Measurements from ENCODE around the gene SYNPO2L. TPM values are rescaled to one million over a fixed set of nuclear protein-coding genes. Genes with fewer than 3 reads are reported as not detected.
"Not testable (repeated sequence)": the region's sequence is repeated elsewhere in the genome, so short reads cannot be mapped to it uniquely, and the experiment has no call there.

The SYNPO2L gene, protein sequence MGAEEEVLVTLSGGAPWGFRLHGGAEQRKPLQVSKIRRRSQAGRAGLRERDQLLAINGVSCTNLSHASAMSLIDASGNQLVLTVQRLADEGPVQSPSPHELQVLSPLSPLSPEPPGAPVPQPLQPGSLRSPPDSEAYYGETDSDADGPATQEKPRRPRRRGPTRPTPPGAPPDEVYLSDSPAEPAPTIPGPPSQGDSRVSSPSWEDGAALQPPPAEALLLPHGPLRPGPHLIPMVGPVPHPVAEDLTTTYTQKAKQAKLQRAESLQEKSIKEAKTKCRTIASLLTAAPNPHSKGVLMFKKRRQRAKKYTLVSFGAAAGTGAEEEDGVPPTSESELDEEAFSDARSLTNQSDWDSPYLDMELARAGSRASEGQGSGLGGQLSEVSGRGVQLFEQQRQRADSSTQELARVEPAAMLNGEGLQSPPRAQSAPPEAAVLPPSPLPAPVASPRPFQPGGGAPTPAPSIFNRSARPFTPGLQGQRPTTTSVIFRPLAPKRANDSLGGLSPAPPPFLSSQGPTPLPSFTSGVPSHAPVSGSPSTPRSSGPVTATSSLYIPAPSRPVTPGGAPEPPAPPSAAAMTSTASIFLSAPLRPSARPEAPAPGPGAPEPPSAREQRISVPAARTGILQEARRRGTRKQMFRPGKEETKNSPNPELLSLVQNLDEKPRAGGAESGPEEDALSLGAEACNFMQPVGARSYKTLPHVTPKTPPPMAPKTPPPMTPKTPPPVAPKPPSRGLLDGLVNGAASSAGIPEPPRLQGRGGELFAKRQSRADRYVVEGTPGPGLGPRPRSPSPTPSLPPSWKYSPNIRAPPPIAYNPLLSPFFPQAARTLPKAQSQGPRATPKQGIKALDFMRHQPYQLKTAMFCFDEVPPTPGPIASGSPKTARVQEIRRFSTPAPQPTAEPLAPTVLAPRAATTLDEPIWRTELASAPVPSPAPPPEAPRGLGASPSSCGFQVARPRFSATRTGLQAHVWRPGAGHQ
- total RNA-seq = under 1 TPM; 0.20 to 0.42 TPM
- 1 to 10 TPM in 3 of 6 donors, under 1 TPM in 3; 0.60 to 1.3 (median 0.92) TPM for polyA plus RNA-seq (ENCODE audit: insufficient read length in 6 of 6)
- long read RNA-seq, donor 1 = 0 reads
- long read RNA-seq, donor 2 = 0 reads
- long read RNA-seq, donor 3 = 0 reads
- long read RNA-seq, donor 4 = 0 reads
- long read RNA-seq, donor 5 = 0 reads
- long read RNA-seq, donor 6, full-length matches to known transcripts = 1 of 1 reads
- long read RNA-seq, donor 6, partial matches to known transcripts = 0 of 1 reads
- long read RNA-seq, donor 6, other reads (novel, unspliced or antisense) = 0 of 1 reads
- long read RNA-seq, donor 7 = 0 reads
- long read RNA-seq, donor 8 = 0 reads
- long read RNA-seq, donor 9 = 0 reads
- long read RNA-seq, donor 10 = 0 reads
- long read RNA-seq, donor 11 = 0 reads
- long read RNA-seq, donor 12 = 0 reads

GRCh38 chr10:73655990-73656298 is at the start of gene SYNPO2L:
SYNPO2L (minus strand) TSS chr10:73656029; CDS start chr10:73655922, 107 bp downstream.
- no peak for ATAC-seq
- no peaks in the 10 kb centered on the region for H3K9me3 ChIP-seq
- intact Hi-C loops (cut with DNase I) = no loop called here
- H3K36me3 ChIP-seq = no peaks in the 10 kb centered on the region
- TF ChIP-seq, protein P1, sequence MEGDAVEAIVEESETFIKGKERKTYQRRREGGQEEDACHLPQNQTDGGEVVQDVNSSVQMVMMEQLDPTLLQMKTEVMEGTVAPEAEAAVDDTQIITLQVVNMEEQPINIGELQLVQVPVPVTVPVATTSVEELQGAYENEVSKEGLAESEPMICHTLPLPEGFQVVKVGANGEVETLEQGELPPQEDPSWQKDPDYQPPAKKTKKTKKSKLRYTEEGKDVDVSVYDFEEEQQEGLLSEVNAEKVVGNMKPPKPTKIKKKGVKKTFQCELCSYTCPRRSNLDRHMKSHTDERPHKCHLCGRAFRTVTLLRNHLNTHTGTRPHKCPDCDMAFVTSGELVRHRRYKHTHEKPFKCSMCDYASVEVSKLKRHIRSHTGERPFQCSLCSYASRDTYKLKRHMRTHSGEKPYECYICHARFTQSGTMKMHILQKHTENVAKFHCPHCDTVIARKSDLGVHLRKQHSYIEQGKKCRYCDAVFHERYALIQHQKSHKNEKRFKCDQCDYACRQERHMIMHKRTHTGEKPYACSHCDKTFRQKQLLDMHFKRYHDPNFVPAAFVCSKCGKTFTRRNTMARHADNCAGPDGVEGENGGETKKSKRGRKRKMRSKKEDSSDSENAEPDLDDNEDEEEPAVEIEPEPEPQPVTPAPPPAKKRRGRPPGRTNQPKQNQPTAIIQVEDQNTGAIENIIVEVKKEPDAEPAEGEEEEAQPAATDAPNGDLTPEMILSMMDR (IDR thresholded peaks at IDR 0.05) = no peak
- no peaks in the 10 kb centered on the region for H3K4me1 ChIP-seq
- H3K27ac ChIP-seq = no peak within 1 kb of the TSS
- no peak for DNase-seq
- no peaks in the 10 kb centered on the region for H3K27me3 ChIP-seq
- H3K4me3 ChIP-seq = no peak within 1 kb of the TSS

DNA sequence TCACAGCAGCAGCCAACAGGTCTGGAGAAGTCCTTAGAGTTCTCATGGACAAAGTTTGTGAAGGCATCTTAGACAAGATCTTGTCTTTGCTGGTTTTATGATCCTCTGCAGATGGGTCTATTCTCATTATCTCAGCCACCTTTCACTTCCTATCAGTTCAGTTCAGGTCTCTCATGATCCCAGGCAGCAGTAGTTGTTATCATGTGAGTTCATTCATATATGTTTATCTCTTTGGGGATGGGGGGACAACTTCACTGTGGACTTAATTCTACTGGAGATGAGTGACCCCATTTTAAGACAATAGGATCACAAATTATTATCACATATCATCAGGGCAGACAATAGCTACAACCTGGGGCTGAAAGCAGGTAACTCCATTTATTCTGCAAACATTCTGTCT is 48.1 kb upstream of the SYNPO2L start:
- H3K36me3 ChIP-seq = peaks cover 0 to 22% of the 10 kb centered on the region in 2 donors
- H3K9me3 ChIP-seq; DNase-seq; H3K27me3 ChIP-seq; H3K4me1 ChIP-seq; H3K4me3 ChIP-seq; ATAC-seq; intact Hi-C loops (cut with DNase I); H3K27ac ChIP-seq: not testable (repeated sequence)

DNA sequence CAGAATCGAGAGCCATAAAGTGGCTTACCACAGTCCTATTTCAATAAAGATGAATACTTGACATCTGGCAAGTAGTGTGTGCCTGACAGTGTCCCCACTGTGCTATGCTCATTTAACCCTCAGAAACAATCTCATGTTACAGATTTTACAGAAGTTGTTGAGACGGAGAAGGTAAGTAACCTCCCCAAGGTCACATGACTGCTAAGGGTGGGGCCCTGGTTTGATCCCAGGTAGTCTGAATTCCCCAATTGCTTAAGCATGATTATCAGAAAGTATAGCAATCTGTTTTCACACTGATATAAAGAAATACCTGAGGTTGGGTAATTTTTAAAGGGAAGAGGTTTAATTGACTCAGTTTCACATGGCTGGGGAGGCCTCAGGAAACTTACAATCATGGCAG is 43.0 kb upstream of the SYNPO2L start:
- H3K27ac ChIP-seq; H3K4me1 ChIP-seq; intact Hi-C loops (cut with DNase I); H3K27me3 ChIP-seq; DNase-seq; ATAC-seq; H3K9me3 ChIP-seq; H3K4me3 ChIP-seq: not testable (repeated sequence)
- peaks cover 0 to 26% of the 10 kb centered on the region in 2 donors for H3K36me3 ChIP-seq

DNA sequence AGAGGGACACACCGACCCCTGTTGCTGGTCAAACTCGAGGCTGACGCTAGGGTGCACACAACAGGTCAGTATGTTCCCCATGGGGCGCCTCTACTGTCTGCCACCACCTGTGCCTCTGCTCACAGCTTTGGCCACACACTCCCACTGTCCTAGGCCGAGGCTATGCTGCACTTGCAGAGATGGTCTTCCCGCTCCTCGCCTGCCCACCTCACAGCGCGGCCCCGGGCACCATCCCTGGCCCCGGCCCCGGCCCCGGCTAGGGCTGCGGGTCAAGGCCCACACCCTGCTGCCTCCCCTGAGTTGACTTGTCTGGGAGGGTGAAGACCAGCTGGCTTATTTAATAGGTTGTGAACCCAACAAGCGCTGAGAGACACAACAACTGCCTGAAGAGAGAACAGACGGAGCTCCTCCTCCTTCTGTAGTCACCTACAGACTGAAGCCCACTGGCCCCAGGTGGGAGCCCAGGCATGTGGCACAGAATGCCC is 41.9 kb upstream of the SYNPO2L start, which contains the start of gene AGAP5:
TSS of gene AGAP5 (minus strand) at position 435 of the 485 bp plus-strand sequence. CDS start at position 81, 354 bp downstream.
- H3K27me3 ChIP-seq; H3K4me1 ChIP-seq; ATAC-seq; intact Hi-C loops (cut with DNase I); H3K9me3 ChIP-seq; H3K27ac ChIP-seq; H3K4me3 ChIP-seq: not testable (repeated sequence)
- peak in 1 of 4 donors; percentile 57 for DNase-seq
- peaks cover 0 to 30% of the 10 kb centered on the region in 2 donors for H3K36me3 ChIP-seq

DNA sequence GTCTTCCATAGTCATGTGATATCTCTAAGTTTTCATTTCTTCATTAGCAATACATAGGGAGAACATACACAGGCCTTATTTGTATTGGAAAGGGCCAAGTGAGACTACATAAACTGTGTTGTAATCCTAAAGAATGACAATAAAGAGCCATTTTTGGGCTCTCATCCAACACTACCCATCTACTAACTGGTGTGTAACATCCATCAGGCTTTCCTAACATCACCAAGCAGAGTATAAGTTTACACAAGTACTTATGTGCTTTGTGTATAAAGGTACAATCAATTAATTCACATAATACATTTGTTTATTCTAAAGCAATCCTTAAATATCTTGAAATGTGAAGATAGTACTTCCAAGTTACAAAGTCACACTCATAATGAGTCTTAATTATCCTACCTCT is 39.5 kb upstream of the SYNPO2L start:
- H3K27me3 ChIP-seq; H3K27ac ChIP-seq; ATAC-seq; H3K4me1 ChIP-seq; intact Hi-C loops (cut with DNase I); H3K4me3 ChIP-seq; DNase-seq; H3K9me3 ChIP-seq: not testable (repeated sequence)
- H3K36me3 ChIP-seq = peaks cover 0 to 26% of the 10 kb centered on the region in 2 donors

- H3K36me3 ChIP-seq = peaks cover 0 to 11% of the 10 kb centered on the region in 2 donors
- H3K27ac ChIP-seq; ATAC-seq; H3K9me3 ChIP-seq; H3K4me3 ChIP-seq; intact Hi-C loops (cut with DNase I); DNase-seq; H3K27me3 ChIP-seq; H3K4me1 ChIP-seq: not testable (repeated sequence)
Observed at GRCh38 chr10:73690755-73691154, 34.9 kb upstream of the SYNPO2L start.

- intact Hi-C loops (cut with DNase I); H3K9me3 ChIP-seq; H3K27ac ChIP-seq; H3K27me3 ChIP-seq; H3K4me3 ChIP-seq; H3K4me1 ChIP-seq; ATAC-seq: not testable (repeated sequence)
- peak in 1 of 4 donors; percentile 60 for DNase-seq
- peaks cover 0 to 15% of the 10 kb centered on the region in 2 donors for H3K36me3 ChIP-seq
Observed at GRCh38 chr10:73689596-73689995, 33.8 kb upstream of the SYNPO2L start.

DNA sequence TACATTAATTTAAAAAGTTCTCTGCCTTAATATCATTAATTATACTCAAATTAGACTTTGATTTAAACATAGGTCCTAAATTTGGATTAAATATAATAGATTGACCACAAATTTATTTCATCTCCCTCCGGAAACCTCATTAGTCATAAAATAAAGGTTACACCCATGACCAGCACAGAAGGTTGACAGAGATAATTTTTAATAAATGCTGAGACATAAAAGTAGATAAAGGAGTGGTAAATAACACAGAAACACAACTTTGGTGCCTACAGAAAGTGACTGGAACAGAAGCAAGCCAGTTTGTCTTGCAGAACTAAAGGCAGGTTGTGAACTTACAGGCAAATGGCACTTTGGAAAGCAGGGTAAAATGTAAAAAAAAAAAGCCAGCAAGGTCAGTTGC is 31.8 kb upstream of the SYNPO2L start:
- DNase-seq; H3K9me3 ChIP-seq; H3K4me1 ChIP-seq; H3K27me3 ChIP-seq; H3K4me3 ChIP-seq; H3K36me3 ChIP-seq; intact Hi-C loops (cut with DNase I); ATAC-seq; H3K27ac ChIP-seq: not testable (repeated sequence)

GRCh38 chr10:73674546-73674945 is 18.7 kb upstream of the SYNPO2L start:
- H3K4me1 ChIP-seq; H3K27me3 ChIP-seq; H3K9me3 ChIP-seq; intact Hi-C loops (cut with DNase I); ATAC-seq; H3K4me3 ChIP-seq; H3K36me3 ChIP-seq; DNase-seq; H3K27ac ChIP-seq: not testable (repeated sequence)

GRCh38 chr10:73668378-73668777 is 12.5 kb upstream of the SYNPO2L start:
- H3K27me3 ChIP-seq; H3K36me3 ChIP-seq; DNase-seq; H3K4me3 ChIP-seq; ATAC-seq; H3K9me3 ChIP-seq; intact Hi-C loops (cut with DNase I); H3K27ac ChIP-seq; H3K4me1 ChIP-seq: not testable (repeated sequence)

DNA sequence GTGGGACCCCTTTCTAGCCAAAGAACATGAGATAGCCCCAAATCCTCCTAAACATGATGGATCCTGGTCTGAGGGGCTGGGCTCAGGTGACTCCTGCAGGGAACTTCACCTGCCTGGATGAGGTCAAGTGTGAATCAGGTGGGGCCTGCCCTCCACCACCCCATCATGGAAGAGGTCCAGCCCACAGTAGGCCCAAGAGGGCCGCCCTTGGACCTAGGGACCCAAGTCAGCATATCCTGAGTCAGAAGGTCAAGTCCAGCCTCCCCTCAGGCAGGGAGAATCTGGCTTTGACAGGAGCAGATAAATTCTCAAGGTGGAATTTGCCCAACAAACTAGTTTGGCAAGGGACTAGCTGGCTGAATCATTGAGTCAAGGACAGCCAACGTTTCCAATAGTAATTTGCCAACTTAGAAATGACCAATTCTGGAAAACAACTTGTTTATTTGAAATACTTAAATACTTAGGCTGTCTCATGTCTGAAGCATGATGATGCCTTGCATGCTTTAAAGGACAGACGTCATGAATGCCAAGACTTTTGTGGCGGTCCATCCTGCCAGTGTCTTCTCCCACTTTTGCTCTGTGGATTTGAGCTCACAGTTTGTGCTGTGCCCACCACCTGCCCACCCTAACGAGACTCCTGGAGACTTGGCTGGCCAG is 10.5 kb upstream of the SYNPO2L start:
- H3K9me3 ChIP-seq; DNase-seq; ATAC-seq; H3K36me3 ChIP-seq; H3K4me3 ChIP-seq; H3K4me1 ChIP-seq; H3K27ac ChIP-seq; H3K27me3 ChIP-seq; intact Hi-C loops (cut with DNase I): not testable (repeated sequence)
